CD4-positive, alpha-beta memory T cell (primary cell): ENCODE data around the gene DUSP22. TPM values are rescaled to one million over a fixed set of nuclear protein-coding genes. Genes with fewer than 3 reads are reported as not detected.
A peak's percentile ranks its signal among the peaks of the same experiment; 100 is the strongest.

ENCODE experiments used
- CTCF ChIA-PET: fragments of 350-600 bp; sonication (Branson Sonifier 250); formaldehyde crosslinking; loops from one replicate; lab custom pipeline; 2021; ENCODE audit warnings: inconsistent platforms; ENCODE audit not compliant: partially characterized antibody; lab: Charles Lee
- POLR2A ChIA-PET: fragments of 350-600 bp; sonication (Branson Sonifier 250); formaldehyde crosslinking; loops from one replicate; lab custom pipeline; 2021; ENCODE audit not compliant: partially characterized antibody; lab: Charles Lee
- DNase-seq, 5 donors: peaks; one replicate each; pipeline versions ENCODE4 v3.0.0 to v3.0.0-alpha.2; 2020 to 2022; ENCODE audit warnings: mixed read lengths in 1 of 5
- H3K27ac ChIP-seq: one replicate; pipeline ENCODE4 v1.7.0; 2013; ENCODE audit warnings: low read depth, low read length
- H3K27me3 ChIP-seq: 2 replicates; pipeline ENCODE4 v1.7.0; 2013; ENCODE audit warnings: mild to moderate bottlenecking, low read length, moderate library complexity; ENCODE audit not compliant: insufficient read depth
- H3K36me3 ChIP-seq: 2 replicates; pipeline ENCODE4 v1.7.0; 2013; ENCODE audit warnings: mild to moderate bottlenecking, low read length, moderate library complexity; ENCODE audit not compliant: insufficient read depth
- H3K4me1 ChIP-seq: 2 replicates; pipeline ENCODE4 v1.7.0; 2013; ENCODE audit warnings: mild to moderate bottlenecking, low read length, moderate library complexity; ENCODE audit not compliant: insufficient read depth
- H3K4me3 ChIP-seq, 2 donors: one replicate each; pipeline ENCODE4 v1.7.0; 2013; ENCODE audit warnings: low read length in 2 of 2, mild to moderate bottlenecking in 1 of 2
- H3K9me3 ChIP-seq, 2 donors: one replicate each; pipeline ENCODE4 v1.7.0; 2013; ENCODE audit warnings: low read length in 2 of 2, control low read depth in 1 of 2; ENCODE audit not compliant: control insufficient read depth in 1 of 2
- H3K27ac Mint-ChIP-seq, 7 donors: one replicate each; pipeline ENCODE4 v1.8.0; 2020 to 2021; ENCODE audit warnings: mixed read lengths in 7 of 7, mild to moderate bottlenecking in 6 of 7, inconsistent platforms in 3 of 7, moderate library complexity in 3 of 7
- H3K27me3 Mint-ChIP-seq, 2 donors: one replicate each; pipeline ENCODE4 v1.8.0; 2020 to 2021; ENCODE audit warnings: mixed read lengths in 2 of 2
- H3K36me3 Mint-ChIP-seq, 2 donors: one replicate each; pipeline ENCODE4 v1.8.0; 2020 to 2021; ENCODE audit warnings: mixed read lengths in 2 of 2, inconsistent platforms in 1 of 2, mild to moderate bottlenecking in 1 of 2
- H3K4me1 Mint-ChIP-seq, 4 donors: one replicate each; pipeline ENCODE4 v1.8.0; 2020 to 2021; ENCODE audit warnings: mixed read lengths in 4 of 4, mild to moderate bottlenecking in 1 of 4
- H3K4me3 Mint-ChIP-seq, 8 donors: one replicate each; pipeline ENCODE4 v1.8.0; 2020 to 2021; ENCODE audit warnings: mixed read lengths in 8 of 8, mild to moderate bottlenecking in 7 of 8, moderate library complexity in 6 of 8, inconsistent platforms in 3 of 8
- H3K9me3 Mint-ChIP-seq, 8 donors: one replicate each; pipeline ENCODE4 v1.8.0; 2020 to 2021; ENCODE audit warnings: mixed read lengths in 8 of 8, mild to moderate bottlenecking in 5 of 8, inconsistent platforms in 3 of 8, moderate library complexity in 1 of 8
- intact Hi-C: fragments of 100-400 bp; cut with micrococcal nuclease; formaldehyde crosslinking; loops from one replicate; pipeline ENCODE4 v1.15.1; 2023
- polyA plus RNA-seq, 2 donors: library from polyadenylated mRNA; unstranded; fragments of 300-500 nt; fragmentation: Illumina TruSeq; gene quantifications; one replicate each; pipeline ENCODE4 v1.2.3, GENCODE V29; 2021
- total RNA-seq, 2 experiments: library from RNA; stranded (reverse); gene quantifications; one replicate each; pipeline ENCODE4 v1.2.3, GENCODE V29; 2021

DUSP22 gene
- total and polyA plus RNA-seq, 4 experiments from 2014 or later, result 32.8 to 49.4 (median 38.9) TPM

DNA sequence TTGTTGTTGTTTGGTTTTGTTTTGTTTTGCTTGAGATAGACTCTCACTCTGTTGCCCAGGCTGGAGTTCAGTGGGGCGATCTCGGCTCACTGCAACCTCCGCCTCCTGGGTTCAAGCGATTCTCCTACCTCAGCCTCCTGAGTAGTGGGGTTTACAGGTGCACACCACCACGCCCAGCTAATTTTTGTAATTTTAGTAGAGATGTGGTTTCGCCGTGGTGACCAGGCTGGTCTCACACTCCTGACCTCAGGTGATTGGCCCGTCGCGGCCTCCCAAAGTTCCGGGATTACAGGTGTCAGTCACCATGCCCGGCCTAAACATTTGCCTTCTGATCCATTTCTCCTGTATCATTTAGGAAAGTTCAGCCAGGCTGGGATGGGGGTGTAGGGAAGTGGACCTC lies 17.7 kb downstream of the DUSP22 start:
- peaks cover 7 to 30% (median 19%) of the 10 kb centered on the region in 4 donors for H3K4me1 Mint-ChIP-seq
- intact Hi-C loops, result no loop called here
- H3K27me3 Mint-ChIP-seq, result no peaks in the 10 kb centered on the region
- POLR2A ChIA-PET, result no interaction called here
- no peaks in the 10 kb centered on the region for H3K9me3 Mint-ChIP-seq
- H3K4me3 Mint-ChIP-seq, result no peak overlapping the region
- Histone ChIP-seq H3K9me3 (peaks cover 0 to 5% of the 10 kb centered on the region in 2 donors), H3K27me3 (no peaks in the 10 kb centered on the region), H3K36me3 (no peaks in the 10 kb centered on the region), H3K4me1 (peaks cover 14% of the 10 kb centered on the region), H3K4me3 (no peak overlapping the region), H3K27ac (no peak overlapping the region)
- no peak for DNase-seq
- H3K27ac Mint-ChIP-seq, result no peak overlapping the region
- CTCF ChIA-PET, result no interaction called here
- H3K36me3 Mint-ChIP-seq, result peaks cover 21 to 24% of the 10 kb centered on the region in 2 donors

GRCh38 chr6:310671-311070 lies 18.4 kb downstream of the DUSP22 start:
- DNase-seq, result no peak
- H3K9me3 Mint-ChIP-seq, result no peaks in the 10 kb centered on the region
- no peaks in the 10 kb centered on the region for H3K27me3 Mint-ChIP-seq
- H3K27ac ChIP-seq, result no peak overlapping the region
- H3K4me1 ChIP-seq, result peaks cover 14% of the 10 kb centered on the region
- H3K36me3 Mint-ChIP-seq, result peaks cover 23 to 24% of the 10 kb centered on the region in 2 donors
- H3K4me1 Mint-ChIP-seq, result peaks cover 9 to 32% (median 20%) of the 10 kb centered on the region in 4 donors
- CTCF ChIA-PET, result no interaction called here
- no peak overlapping the region for H3K4me3 ChIP-seq
- no peak overlapping the region for H3K4me3 Mint-ChIP-seq
- peaks cover 0 to 5% of the 10 kb centered on the region in 2 donors for H3K9me3 ChIP-seq
- no peak overlapping the region for H3K27ac Mint-ChIP-seq
- H3K36me3 ChIP-seq, result no peaks in the 10 kb centered on the region
- intact Hi-C loops, result no loop called here
- POLR2A ChIA-PET, result no interaction called here
- no peaks in the 10 kb centered on the region for H3K27me3 ChIP-seq

DNA sequence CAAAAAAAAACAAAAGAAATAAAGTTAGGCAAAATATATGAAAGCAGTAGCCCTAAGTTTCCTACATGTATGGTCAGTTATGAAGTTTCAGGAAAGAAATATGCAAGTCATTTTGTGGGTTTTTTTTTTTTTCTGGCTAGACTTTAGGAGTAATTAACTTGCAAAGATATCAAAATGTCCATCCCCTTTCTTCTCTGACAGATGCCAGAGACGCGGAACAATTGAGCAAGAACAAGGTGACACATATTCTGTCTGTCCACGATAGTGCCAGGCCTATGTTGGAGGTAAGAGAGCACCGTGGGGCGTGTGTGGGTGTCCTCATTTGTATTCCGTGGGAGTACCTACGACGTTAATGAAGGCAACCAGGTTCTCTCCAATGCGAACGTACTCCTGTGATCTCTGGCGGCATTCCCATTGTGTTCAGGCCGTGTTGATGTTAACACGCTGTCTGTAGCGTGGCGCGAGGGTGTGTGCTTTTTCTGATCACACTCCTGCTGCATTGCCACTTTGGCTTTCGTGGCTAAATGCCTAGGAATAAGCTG lies 19.5 kb downstream of the DUSP22 start:
- DNase-seq, result no peak
- H3K4me3 Mint-ChIP-seq, result no peak overlapping the region
- peaks cover 24% of the 10 kb centered on the region in 2 donors for H3K36me3 Mint-ChIP-seq
- H3K27ac Mint-ChIP-seq, result peak overlapping the region in 1 of 7 donors; percentile 15
- no peaks in the 10 kb centered on the region for H3K27me3 Mint-ChIP-seq
- ChIA-PET POLR2A (no interaction called here), CTCF (interaction anchor here (0.5 to 1.3 kb wide), 2 partner anchors 16 to 19 kb away, joined by 3 read pairs; partner anchors contain the start of gene DUSP22)
- H3K4me1 ChIP-seq, result peaks cover 14% of the 10 kb centered on the region
- H3K4me1 Mint-ChIP-seq, result peaks cover 9 to 32% (median 20%) of the 10 kb centered on the region in 4 donors
- H3K36me3 ChIP-seq, result no peaks in the 10 kb centered on the region
- no peaks in the 10 kb centered on the region for H3K27me3 ChIP-seq
- H3K4me3 ChIP-seq, result no peak overlapping the region
- no peaks in the 10 kb centered on the region for H3K9me3 Mint-ChIP-seq
- intact Hi-C loops, result no loop called here
- H3K27ac ChIP-seq, result no peak overlapping the region
- peaks cover 0 to 1% of the 10 kb centered on the region in 2 donors for H3K9me3 ChIP-seq

DNA sequence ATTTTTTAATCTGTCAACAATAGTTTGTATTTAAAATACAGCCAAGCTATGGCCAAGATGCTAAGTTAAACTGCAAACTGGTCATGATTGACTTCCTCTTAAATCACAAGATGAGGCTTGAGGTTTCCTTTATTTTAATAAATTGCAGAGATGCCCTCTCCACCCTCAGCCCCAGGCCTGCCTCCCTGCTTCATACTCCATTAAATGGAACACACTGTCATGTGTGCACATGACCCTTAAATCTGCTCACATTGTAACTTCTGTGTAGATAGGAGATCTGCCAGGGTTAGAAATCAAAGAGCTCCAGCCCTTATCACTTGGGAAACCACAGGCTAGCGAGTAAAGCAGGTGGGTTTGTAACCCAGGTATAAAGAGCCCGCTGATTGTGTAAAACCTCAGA lies 20.8 kb downstream of the DUSP22 start:
- POLR2A ChIA-PET, result no interaction called here
- CTCF ChIA-PET, result interaction anchor here (0.7 to 1.3 kb wide), 6 partner anchors 10 to 146 kb away, joined by 3 to 4 read pairs (median 3); partner anchors contain the start of gene DUSP22
- Histone ChIP-seq H3K4me1 (peaks cover 14% of the 10 kb centered on the region), H3K27me3 (no peaks in the 10 kb centered on the region), H3K27ac (no peak overlapping the region), H3K4me3 (no peak overlapping the region), H3K36me3 (no peaks in the 10 kb centered on the region), H3K9me3 (no peaks in the 10 kb centered on the region)
- H3K4me3 Mint-ChIP-seq, result peak overlapping the region in 3 of 8 donors; percentile 4 to 64 (median 6)
- H3K27ac Mint-ChIP-seq, result peak overlapping the region in 4 of 7 donors; percentile 1 to 39 (median 29)
- intact Hi-C loops, result no loop called here
- DNase-seq, result no peak
- H3K36me3 Mint-ChIP-seq, result peaks cover 19% of the 10 kb centered on the region in 2 donors
- H3K9me3 Mint-ChIP-seq, result no peaks in the 10 kb centered on the region
- no peaks in the 10 kb centered on the region for H3K27me3 Mint-ChIP-seq
- H3K4me1 Mint-ChIP-seq, result peaks cover 9 to 32% (median 23%) of the 10 kb centered on the region in 4 donors

- Histone ChIP-seq H3K9me3 (no peaks in the 10 kb centered on the region), H3K36me3 (no peaks in the 10 kb centered on the region), H3K4me3 (no peak overlapping the region), H3K4me1 (peaks cover 14% of the 10 kb centered on the region), H3K27me3 (no peaks in the 10 kb centered on the region), H3K27ac (no peak overlapping the region)
- Mint-ChIP-seq H3K4me3 (no peak overlapping the region), H3K27me3 (no peaks in the 10 kb centered on the region), H3K4me1 (peaks cover 12 to 32% (median 26%) of the 10 kb centered on the region in 4 donors), H3K36me3 (peaks cover 12% of the 10 kb centered on the region in 2 donors), H3K27ac (no peak overlapping the region), H3K9me3 (peaks cover 0 to 2% (median 0%) of the 10 kb centered on the region in 8 donors)
- POLR2A ChIA-PET, result no interaction called here
- intact Hi-C loops, result no loop called here
- CTCF ChIA-PET, result interaction anchor here (0.9 to 1.3 kb wide), 6 partner anchors 9 to 125 kb away, joined by 3 to 4 read pairs (median 3); no protein-coding TSS in a partner anchor
- no peak for DNase-seq
Measured at GRCh38 chr6:313917-314316, 21.6 kb downstream of the DUSP22 start.

GRCh38 chr6:314377-314776 lies 22.1 kb downstream of the DUSP22 start:
- Mint-ChIP-seq H3K9me3 (peaks cover 0 to 2% (median 0%) of the 10 kb centered on the region in 8 donors), H3K36me3 (peaks cover 13% of the 10 kb centered on the region in 2 donors), H3K27ac (no peak overlapping the region), H3K4me3 (no peak overlapping the region), H3K4me1 (peaks cover 16 to 37% (median 28%) of the 10 kb centered on the region in 4 donors), H3K27me3 (no peaks in the 10 kb centered on the region)
- intact Hi-C loops, result no loop called here
- no peaks in the 10 kb centered on the region for H3K9me3 ChIP-seq
- no peak for DNase-seq
- POLR2A ChIA-PET, result no interaction called here
- H3K27ac ChIP-seq, result no peak overlapping the region
- H3K27me3 ChIP-seq, result no peaks in the 10 kb centered on the region
- CTCF ChIA-PET, result interaction anchor here (0.9 to 1.1 kb wide), 2 partner anchors 35 to 46 kb away, joined by 3 read pairs; no protein-coding TSS in a partner anchor
- H3K36me3 ChIP-seq, result no peaks in the 10 kb centered on the region
- H3K4me3 ChIP-seq, result no peak overlapping the region
- H3K4me1 ChIP-seq, result peaks cover 16% of the 10 kb centered on the region

- ChIA-PET CTCF (interaction anchor here (0.7 to 1.1 kb wide), 2 partner anchors 18 to 34 kb away, joined by 3 read pairs; no protein-coding TSS in a partner anchor), POLR2A (no interaction called here)
- Histone ChIP-seq H3K9me3 (no peaks in the 10 kb centered on the region), H3K4me3 (no peak overlapping the region), H3K36me3 (no peaks in the 10 kb centered on the region), H3K27ac (no peak overlapping the region), H3K4me1 (peaks cover 19% of the 10 kb centered on the region), H3K27me3 (no peaks in the 10 kb centered on the region)
- intact Hi-C loops, result no loop called here
- H3K4me1 Mint-ChIP-seq, result peaks cover 19 to 40% (median 29%) of the 10 kb centered on the region in 4 donors
- no peaks in the 10 kb centered on the region for H3K27me3 Mint-ChIP-seq
- no peak overlapping the region for H3K27ac Mint-ChIP-seq
- no peak overlapping the region for H3K4me3 Mint-ChIP-seq
- peaks cover 0 to 2% (median 0%) of the 10 kb centered on the region in 8 donors for H3K9me3 Mint-ChIP-seq
- DNase-seq, result no peak
- peaks cover 13% of the 10 kb centered on the region in 2 donors for H3K36me3 Mint-ChIP-seq
Measured at GRCh38 chr6:315226-315625, 22.9 kb downstream of the DUSP22 start.
